Endothelial cell of umbilical vein (primary cell): ENCODE measurements around the gene LRRC53. TPM values are rescaled to one million over a fixed set of nuclear protein-coding genes. Genes with fewer than 3 reads are reported as not detected.

Source experiments
- BruUV-seq: library from RNA; stranded (reverse); fragments of 400-500 nt; replicated peaks from 2 replicates; lab custom pipeline; 2021; lab: Mats Ljungman, UMichigan
- CTCF ChIA-PET: fragments of 300-600, 350-600 bp; sonication (Branson Sonifier 250); formaldehyde crosslinking; loops from one replicate; lab custom pipeline; 2021; ENCODE audit warnings: antibody characterized with exemption, inconsistent platforms; lab: Charles Lee
- POLR2A ChIA-PET: fragments of 300-600, 350-600 bp; sonication (Branson Sonifier 250); formaldehyde crosslinking; loops from one replicate; lab custom pipeline; 2021; ENCODE audit warnings: antibody characterized with exemption, inconsistent platforms; lab: Charles Lee
- DNase-seq: peaks from one replicate; pipeline ENCODE4 v3.0.0-alpha.2; 2011; ENCODE audit warnings: low read depth, low spot score
- FAIRE-seq: peaks from 2 replicates; lab custom pipeline; 2011; peaks lifted over from hg19 to GRCh38; lab: Jason Lieb, UNC
- H2AFZ ChIP-seq: 2 replicates; pipeline ENCODE4 v1.6.0; 2012; ENCODE audit warnings: low read depth, low read length, control low read depth, inconsistent platforms
- H3K27ac ChIP-seq: 2 replicates; pipeline ENCODE4 v1.5.1; 2011; ENCODE audit warnings: low read depth, mild to moderate bottlenecking, control low read depth, low read length, moderate library complexity; ENCODE audit not compliant: insufficient read depth
- H3K27me3 ChIP-seq, 2 experiments: 2 replicates each; pipeline versions ENCODE4 v1.6.0 to v1.6.1; 2011; ENCODE audit warnings: low read length in 2 of 2, mixed read lengths in 1 of 2; ENCODE audit not compliant: control insufficient read depth in 2 of 2, insufficient read depth in 2 of 2
- H3K36me3 ChIP-seq, 2 experiments: 2 replicates in 1 of 2; 3 replicates in 1 of 2; pipeline ENCODE4 v1.5.1; 2011; ENCODE audit warnings: low read length in 2 of 2, mild to moderate bottlenecking in 1 of 2, moderate library complexity in 1 of 2; ENCODE audit not compliant: control insufficient read depth in 2 of 2, insufficient read depth in 2 of 2; ENCODE audit errors: extremely low read depth in 1 of 2
- H3K4me1 ChIP-seq: 3 replicates; pipeline ENCODE4 v1.5.1; 2011; ENCODE audit warnings: mild to moderate bottlenecking, low read length; ENCODE audit not compliant: control insufficient read depth, insufficient read depth; ENCODE audit errors: extremely low read depth
- H3K4me2 ChIP-seq: 2 replicates; pipeline ENCODE4 v1.6.1; 2011; ENCODE audit warnings: low read length, control low read depth, mixed read lengths; ENCODE audit not compliant: insufficient read depth
- H3K4me3 ChIP-seq, 3 experiments: fragments of 200-600 bp in 1 of 3; sonication (generic), shearing (Covaris generic) in 1 of 3; replicated peaks in 1 of 3; 2 replicates each; pipeline ENCODE4 v1.5.1; 2011 to 2016; ENCODE audit warnings: control low read depth in 3 of 3, low read length in 3 of 3, mild to moderate bottlenecking in 2 of 3, inconsistent platforms in 1 of 3, low read depth in 1 of 3, moderate library complexity in 1 of 3; ENCODE audit not compliant: insufficient read depth in 1 of 3
- H3K79me2 ChIP-seq: 2 replicates; pipeline ENCODE4 v1.6.0; 2012; ENCODE audit warnings: low read length, inconsistent platforms; ENCODE audit not compliant: control insufficient read depth, insufficient read depth
- H3K9ac ChIP-seq: replicated peaks from 2 replicates; pipeline ENCODE3; 2011; ENCODE audit warnings: low read length, control low read depth; ENCODE audit not compliant: insufficient read depth; ENCODE audit errors: extremely low read depth
- H3K9me1 ChIP-seq: replicated peaks from 3 replicates; pipeline ENCODE4 v1.6.0; 2011; ENCODE audit warnings: mild to moderate bottlenecking, low read length; ENCODE audit not compliant: control insufficient read depth, insufficient read depth; ENCODE audit errors: extremely low read depth
- H3K9me3 ChIP-seq: replicated peaks from 2 replicates; pipeline ENCODE4 v1.5.1; 2012; ENCODE audit warnings: low read length, inconsistent platforms; ENCODE audit not compliant: control insufficient read depth, insufficient read depth
- H4K20me1 ChIP-seq: replicated peaks from 2 replicates; pipeline ENCODE3; 2011; ENCODE audit warnings: mild to moderate bottlenecking, low read length; ENCODE audit not compliant: control insufficient read depth, insufficient read depth; ENCODE audit errors: extremely low read depth
- EZH2 ChIP-seq: IDR thresholded peaks from 2 replicates; pipeline ENCODE4 v1.6.1; 2012; ENCODE audit warnings: borderline replicate concordance, low read depth, mild to moderate bottlenecking, moderate library complexity, low read length, inconsistent platforms; ENCODE audit not compliant: severe bottlenecking
- FOS ChIP-seq: IDR thresholded peaks from 2 replicates; pipeline ENCODE4 v1.6.1; 2011; ENCODE audit warnings: mild to moderate bottlenecking, low read length, moderate library complexity, borderline replicate concordance; ENCODE audit not compliant: insufficient read depth
- GATA2 ChIP-seq: IDR thresholded peaks from 2 replicates; pipeline ENCODE4 v1.7.0; 2011; ENCODE audit warnings: low read depth, mild to moderate bottlenecking, moderate library complexity, mixed read lengths, low read length; ENCODE audit not compliant: insufficient read length, insufficient read depth
- JUN ChIP-seq: IDR thresholded peaks from 2 replicates; pipeline ENCODE4 v1.6.1; 2011; ENCODE audit warnings: borderline replicate concordance, low read depth; ENCODE audit not compliant: insufficient read length, insufficient read depth
- MAX ChIP-seq: IDR thresholded peaks from 2 replicates; pipeline ENCODE4 v1.6.1; 2011; ENCODE audit not compliant: insufficient read depth, insufficient read length
- MYC ChIP-seq: IDR thresholded peaks from one replicate; pipeline ENCODE4 v1.6.1; 2011; ENCODE audit warnings: mild to moderate bottlenecking, low read depth, low read length
- POLR2A ChIP-seq: IDR thresholded peaks from 2 replicates; pipeline ENCODE4 v1.6.1; 2012; ENCODE audit warnings: low read depth, mild to moderate bottlenecking, control low read depth, low read length
- POLR2AphosphoS5 ChIP-seq: IDR thresholded peaks from 2 replicates; pipeline ENCODE4 v1.6.1; 2012; ENCODE audit warnings: low read depth, mild to moderate bottlenecking, control low read depth, low read length, moderate library complexity; ENCODE audit not compliant: insufficient read depth
- dilution Hi-C: fragments of 300-500 bp; cut with MboI; formaldehyde crosslinking; loops from one replicate; pipeline ENCODE4 v1.15.0; 2019; ENCODE audit warnings: low sequenced_read_pairs; ENCODE audit not compliant: extremely low pct_ligation_motif_present
- intact Hi-C: fragments of 100-400 bp; cut with micrococcal nuclease; formaldehyde crosslinking; loops from one replicate; pipeline ENCODE4 v1.10.0; 2022
- polyA plus RNA-seq, 4 experiments: library from polyadenylated mRNA; depleted of rRNA in 3 of 4; stranded (reverse) in 3 of 4; unstranded in 1 of 4; fragments of >200 nt; gene quantifications; 2 replicates each; pipeline versions ENCODE4 v1.2.1 to v1.2.3, GENCODE V29; 2011 to 2012; ENCODE audit warnings: missing spikeins in 1 of 4
- total RNA-seq: library from RNA; stranded (reverse); gene quantifications from 2 replicates; pipeline ENCODE4 v1.2.3, GENCODE V29; 2021
- TF ChIP-seq, protein P1 (sequence below), 2 donors: IDR thresholded peaks; 1 replicate in 1 of 2; 2 replicates in 1 of 2; pipeline ENCODE4 v1.5.1; 2011; ENCODE audit warnings: low read length in 2 of 2, mild to moderate bottlenecking in 2 of 2, moderate library complexity in 2 of 2, control low read depth in 1 of 2, inconsistent platforms in 1 of 2, low read depth in 1 of 2; ENCODE audit not compliant: insufficient read depth in 1 of 2; ENCODE audit errors: extremely low read depth in 1 of 2

The LRRC53 gene
- total and polyA plus RNA-seq, 2 donors (not counting 3 experiments of a cell fraction or from before 2014, with no cell fraction given), result not detected

- no peak for FAIRE-seq
- dilution Hi-C loops, result no loop called here
- no peaks in the 10 kb centered on the region for H4K20me1 ChIP-seq
Observed at GRCh38 chr1:74425676-74426075, 86.7 kb downstream of the LRRC53 start.

More at GRCh38 chr1:74425676-74426075, 86.7 kb downstream of the LRRC53 start:
- no peak overlapping the region for H2AFZ ChIP-seq
- H3K36me3 ChIP-seq, result no peaks in the 10 kb centered on the region
- no peaks in the 10 kb centered on the region for H3K9me3 ChIP-seq
- H3K4me1 ChIP-seq, result no peaks in the 10 kb centered on the region
- H3K79me2 ChIP-seq, result no peaks in the 10 kb centered on the region
- intact Hi-C loops, result no loop called here
- DNase-seq, result no peak
- H3K4me3 ChIP-seq, result no peak overlapping the region
- H3K27ac ChIP-seq, result no peak overlapping the region
- no peak overlapping the region for H3K4me2 ChIP-seq
- no peak overlapping the region for H3K9ac ChIP-seq
- no peaks in the 10 kb centered on the region for H3K27me3 ChIP-seq
- no peaks in the 10 kb centered on the region for H3K9me1 ChIP-seq
- CTCF ChIA-PET, result no interaction called here
- POLR2A ChIA-PET, result no interaction called here
- TF ChIP-seq FOS, result no peak
- no peak for TF ChIP-seq MYC
- TF ChIP-seq, protein P1, sequence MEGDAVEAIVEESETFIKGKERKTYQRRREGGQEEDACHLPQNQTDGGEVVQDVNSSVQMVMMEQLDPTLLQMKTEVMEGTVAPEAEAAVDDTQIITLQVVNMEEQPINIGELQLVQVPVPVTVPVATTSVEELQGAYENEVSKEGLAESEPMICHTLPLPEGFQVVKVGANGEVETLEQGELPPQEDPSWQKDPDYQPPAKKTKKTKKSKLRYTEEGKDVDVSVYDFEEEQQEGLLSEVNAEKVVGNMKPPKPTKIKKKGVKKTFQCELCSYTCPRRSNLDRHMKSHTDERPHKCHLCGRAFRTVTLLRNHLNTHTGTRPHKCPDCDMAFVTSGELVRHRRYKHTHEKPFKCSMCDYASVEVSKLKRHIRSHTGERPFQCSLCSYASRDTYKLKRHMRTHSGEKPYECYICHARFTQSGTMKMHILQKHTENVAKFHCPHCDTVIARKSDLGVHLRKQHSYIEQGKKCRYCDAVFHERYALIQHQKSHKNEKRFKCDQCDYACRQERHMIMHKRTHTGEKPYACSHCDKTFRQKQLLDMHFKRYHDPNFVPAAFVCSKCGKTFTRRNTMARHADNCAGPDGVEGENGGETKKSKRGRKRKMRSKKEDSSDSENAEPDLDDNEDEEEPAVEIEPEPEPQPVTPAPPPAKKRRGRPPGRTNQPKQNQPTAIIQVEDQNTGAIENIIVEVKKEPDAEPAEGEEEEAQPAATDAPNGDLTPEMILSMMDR (IDR thresholded peaks at IDR 0.05; ENCODE audit: extremely low read depth in 1 of 2, insufficient read depth in 1 of 2, low read depth in 1 of 2, low read length in 2 of 2), result no peak
- no peak for TF ChIP-seq EZH2
- no peak for TF ChIP-seq MAX
- no peak for TF ChIP-seq JUN
- TF ChIP-seq GATA2, result no peak
- no peak for TF ChIP-seq POLR2AphosphoS5
- no peak for TF ChIP-seq POLR2A
- BruUV-seq, result no TSS peak
